SK-N-SH (cell line): ENCODE results near the gene TMEM134. TPM values are rescaled to one million over a fixed set of nuclear protein-coding genes. Genes with fewer than 3 reads are reported as not detected.

ENCODE experiments used
- CTCF ChIA-PET: fragments of 300-600, 350-600 bp; formaldehyde crosslinking; extraction: SDS; loops from one replicate; lab custom pipeline; 2021; lab: Yijun Ruan, JAX
- POLR2A ChIA-PET: fragments of 350-600 bp; sonication (Branson Sonifier 250); formaldehyde crosslinking; extraction: SDS; loops from one replicate; lab custom pipeline; 2020; ENCODE audit warnings: antibody characterized with exemption, inconsistent platforms; lab: Yijun Ruan, JAX
- DNase-seq: peaks from one replicate; pipeline ENCODE4 v3.0.0; 2012
- H2AFZ ChIP-seq: fragments of 200-600 bp; sonication (generic); 2 replicates; pipeline ENCODE4 v1.8.1; 2016; ENCODE audit warnings: antibody characterized with exemption, mild to moderate bottlenecking, low read depth
- H3F3A ChIP-seq: fragments of 200-600 bp; sonication (generic); replicated peaks from 2 replicates; pipeline ENCODE3; 2016; ENCODE audit warnings: antibody characterized with exemption, mild to moderate bottlenecking; ENCODE audit not compliant: insufficient read depth
- H3K27ac ChIP-seq, 2 experiments: fragments of 200-500 bp in 1 of 2; fragments of 200-600 bp in 1 of 2; sonication (Bioruptor generic) in 1 of 2; sonication (generic), shearing (Covaris generic) in 1 of 2; 2 replicates each; pipeline versions ENCODE4 v1.5.1 to v1.6.1; 2014 to 2016; ENCODE audit warnings: low read depth in 2 of 2, inconsistent platforms in 1 of 2, low read length in 1 of 2, mild to moderate bottlenecking in 1 of 2, mixed read lengths in 1 of 2
- H3K27me3 ChIP-seq: fragments of 200-600 bp; sonication (generic), shearing (Covaris generic); 2 replicates; pipeline ENCODE4 v1.6.1; 2016; ENCODE audit warnings: mixed run types; ENCODE audit not compliant: insufficient read depth
- H3K36me3 ChIP-seq, 2 experiments: fragments of 200-500 bp in 1 of 2; fragments of 200-600 bp in 1 of 2; sonication (Bioruptor generic) in 1 of 2; sonication (generic) in 1 of 2; replicated peaks in 1 of 2; 2 replicates each; pipeline versions ENCODE3 to v1.5.1; 2014 to 2016; ENCODE audit warnings: low read length in 1 of 2, mild to moderate bottlenecking in 1 of 2; ENCODE audit not compliant: insufficient read depth in 2 of 2, control insufficient read depth in 1 of 2
- H3K4me1 ChIP-seq, 2 experiments: fragments of 200-500 bp in 1 of 2; fragments of 200-600 bp in 1 of 2; sonication (Bioruptor generic) in 1 of 2; sonication (generic), shearing (Covaris generic) in 1 of 2; 2 replicates each; pipeline versions ENCODE4 v1.5.1 to v1.6.1; 2014 to 2016; ENCODE audit warnings: low read depth in 1 of 2, low read length in 1 of 2, mixed run types in 1 of 2; ENCODE audit not compliant: insufficient read depth in 2 of 2, control insufficient read depth in 1 of 2
- H3K4me2 ChIP-seq: fragments of 200-600 bp; sonication (generic), shearing (Covaris generic); 2 replicates; pipeline ENCODE4 v1.6.1; 2017; ENCODE audit warnings: mixed run types
- H3K4me3 ChIP-seq, 2 experiments: fragments of 200-500 bp in 1 of 2; fragments of 200-600 bp in 1 of 2; sonication (Bioruptor generic) in 1 of 2; sonication (generic), shearing (Covaris generic) in 1 of 2; 2 replicates each; pipeline versions ENCODE4 v1.5.1 to v1.8.1; 2014 to 2016; ENCODE audit warnings: low read depth in 2 of 2, inconsistent platforms in 1 of 2, low read length in 1 of 2, mild to moderate bottlenecking in 1 of 2, mixed read lengths in 1 of 2, moderate library complexity in 1 of 2
- H3K79me2 ChIP-seq: fragments of 200-600 bp; sonication (generic); 2 replicates; pipeline ENCODE4 v1.8.1; 2017; ENCODE audit warnings: mild to moderate bottlenecking; ENCODE audit not compliant: insufficient read depth
- H3K9ac ChIP-seq: fragments of 200-600 bp; sonication (generic); 2 replicates; pipeline ENCODE4 v1.6.1; 2017; ENCODE audit warnings: mixed run types
- H3K9me2 ChIP-seq: fragments of 200-600 bp; sonication (generic); 2 replicates; pipeline ENCODE4 v1.6.1; 2017; ENCODE audit warnings: mixed run types
- H3K9me3 ChIP-seq: fragments of 200-600 bp; sonication (generic); 2 replicates; pipeline ENCODE4 v1.6.1; 2017; ENCODE audit warnings: mixed run types, mild to moderate bottlenecking, moderate library complexity
- H4K20me1 ChIP-seq: fragments of 200-600 bp; sonication (generic); 2 replicates; pipeline ENCODE4 v1.6.1; 2017; ENCODE audit warnings: mild to moderate bottlenecking, mixed run types; ENCODE audit not compliant: insufficient read depth
- CHD2 ChIP-seq: fragments of 150-350 bp; IDR thresholded peaks from 2 replicates; pipeline ENCODE4 v1.6.1; 2018; ENCODE audit warnings: low read length; ENCODE audit not compliant: partially characterized antibody
- ELF1 ChIP-seq: IDR thresholded peaks from 2 replicates; pipeline ENCODE4 v1.4.0; 2012
- MEF2A ChIP-seq: IDR thresholded peaks from 2 replicates; pipeline ENCODE4 v1.4.0; 2012; ENCODE audit warnings: low read depth, borderline replicate concordance
- NFIC ChIP-seq: IDR thresholded peaks from 2 replicates; pipeline ENCODE4 v1.4.0; 2012; ENCODE audit warnings: borderline replicate concordance
- RAD21 ChIP-seq: IDR thresholded peaks from 2 replicates; pipeline ENCODE4 v1.6.1; 2012; ENCODE audit warnings: mild to moderate bottlenecking, low read length
- RFX5 ChIP-seq: IDR thresholded peaks from 2 replicates; pipeline ENCODE4 v1.6.1; 2012; ENCODE audit warnings: mild to moderate bottlenecking, improper control_type of control experiment, low read length
- TAF1 ChIP-seq: IDR thresholded peaks from 2 replicates; pipeline ENCODE4 v1.6.1; 2012; ENCODE audit warnings: low read depth, mild to moderate bottlenecking, low read length, moderate library complexity, borderline replicate concordance
- TCF12 ChIP-seq: IDR thresholded peaks from 2 replicates; pipeline ENCODE4 v1.4.0; 2012
- TEAD4 ChIP-seq: IDR thresholded peaks from 2 replicates; pipeline ENCODE4 v1.4.0; 2012; ENCODE audit warnings: mild to moderate bottlenecking, borderline replicate concordance; ENCODE audit not compliant: insufficient read depth
- WGBS: methylation state at CpG from one replicate; pipeline ENCODE4 v1.1.6; 2017; ENCODE audit warnings: low lambda C conversion rate; 5-methylcytosine and 5-hydroxymethylcytosine counted together
- polyA plus RNA-seq, 3 experiments: library from polyadenylated mRNA; depleted of rRNA; stranded (reverse); fragments of >200 nt; gene quantifications; 2 replicates each; pipeline ENCODE4 v1.2.3, GENCODE V29; 2012
- TF ChIP-seq, protein P1 (sequence below): IDR thresholded peaks from 2 replicates; pipeline ENCODE4; 2012
- TF ChIP-seq, protein P2 (sequence below): fragments of 150-350 bp; IDR thresholded peaks from 2 replicates; pipeline ENCODE4 v1.6.1; 2016; ENCODE audit warnings: mild to moderate bottlenecking, low read depth, low read length

TMEM134 gene
- polyA plus RNA-seq, 1 of the 3 experiments (the other 2 are of a cell fraction): 132 TPM

DNA sequence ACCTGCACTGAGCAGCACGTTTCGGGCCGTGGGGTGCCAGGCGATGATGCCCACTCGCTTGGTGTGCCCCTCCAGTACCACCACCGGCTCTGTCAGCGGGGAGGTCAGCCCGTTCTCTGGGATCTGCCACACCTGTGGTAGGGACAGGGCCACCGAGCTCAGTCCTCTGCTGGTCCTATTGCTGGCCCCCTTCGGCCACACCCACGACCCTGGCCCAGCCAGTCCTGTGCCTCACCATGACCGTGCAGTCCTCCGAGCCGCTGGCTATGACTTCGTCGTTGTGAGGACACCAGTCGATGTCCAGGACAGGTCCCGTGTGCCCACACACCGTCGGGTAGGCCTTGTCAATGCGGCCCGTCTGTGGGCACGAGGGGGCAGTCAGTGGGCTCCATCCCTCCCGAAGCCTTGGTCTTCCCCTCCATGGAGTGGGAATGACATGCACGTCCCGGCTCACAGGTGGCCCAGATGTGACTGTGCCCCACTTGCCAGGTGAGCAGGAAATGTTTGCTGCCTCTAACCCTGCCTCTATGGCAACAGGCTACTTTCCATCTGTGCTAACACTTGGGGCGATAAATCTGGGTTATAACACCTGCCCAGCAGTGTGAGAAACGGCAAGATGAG is 27.2 kb downstream of the TMEM134 start (continued):
- TF ChIP-seq CHD2 (no peak), TEAD4 (no peak)

DNA sequence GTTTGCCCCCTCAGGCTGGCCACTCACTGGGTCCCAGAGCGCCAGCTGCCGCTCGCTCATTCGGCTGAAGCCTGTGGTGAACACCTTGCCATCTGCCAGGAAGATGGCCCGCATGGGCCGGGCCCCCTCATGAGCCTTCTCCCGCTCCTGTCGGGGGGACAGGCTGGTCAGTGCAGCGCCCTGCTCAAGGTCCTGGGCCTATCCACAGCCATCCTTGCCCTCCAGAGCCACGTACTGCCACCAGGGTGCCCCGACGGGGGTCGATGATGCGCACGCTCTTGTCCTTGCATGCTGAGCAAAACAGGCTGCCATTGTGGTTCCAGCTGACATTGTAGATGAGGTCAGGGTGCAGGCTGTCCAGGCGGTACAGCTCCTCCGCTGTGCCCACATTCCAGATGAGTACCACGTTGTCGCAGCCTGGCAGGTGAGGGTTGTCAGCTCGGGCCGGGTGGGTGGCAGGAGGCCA is 27.9 kb downstream of the TMEM134 start:
- Histone ChIP-seq H4K20me1 (no peaks in the 10 kb centered on the region), H3K36me3 (peaks cover 0 to 31% of the 10 kb centered on the region in 2 experiments), H3K9me3 (no peaks in the 10 kb centered on the region), H3K27ac (no peak overlapping the region), H3K4me2 (no peak overlapping the region), H3K4me3 (no peak overlapping the region), H3K27me3 (no peaks in the 10 kb centered on the region), H3K4me1 (peaks cover 4 to 11% of the 10 kb centered on the region in 2 experiments; a peak in 3 of 4 replicates), H3F3A (no peaks in the 10 kb centered on the region), H3K9ac (no peak overlapping the region), H3K79me2 (peaks cover 12% of the 10 kb centered on the region; the same call in 1 of the 2 replicates), H2AFZ (no peak overlapping the region), H3K9me2 (no peaks in the 10 kb centered on the region)
- ChIA-PET POLR2A (interaction anchor here (0.7 to 1.7 kb wide), 3 partner anchors 10 to 40 kb away, joined by 3 to 4 read pairs (median 3); partner anchors contain the start of genes PPP1CA and RPS6KB2), CTCF (interaction anchor here (0.7 kb wide), 1 partner anchor 13 kb away, joined by 3 read pairs; no protein-coding TSS in a partner anchor)
- no peak for DNase-seq
- WGBS: 97% methylated on average over 13 of the region's 21 CpGs
- TF ChIP-seq TCF12 (no peak), CHD2 (no peak), NFIC (no peak), RAD21 (no peak), TAF1 (no peak), ELF1 (no peak), RFX5 (no peak)
- TF ChIP-seq, protein P1, sequence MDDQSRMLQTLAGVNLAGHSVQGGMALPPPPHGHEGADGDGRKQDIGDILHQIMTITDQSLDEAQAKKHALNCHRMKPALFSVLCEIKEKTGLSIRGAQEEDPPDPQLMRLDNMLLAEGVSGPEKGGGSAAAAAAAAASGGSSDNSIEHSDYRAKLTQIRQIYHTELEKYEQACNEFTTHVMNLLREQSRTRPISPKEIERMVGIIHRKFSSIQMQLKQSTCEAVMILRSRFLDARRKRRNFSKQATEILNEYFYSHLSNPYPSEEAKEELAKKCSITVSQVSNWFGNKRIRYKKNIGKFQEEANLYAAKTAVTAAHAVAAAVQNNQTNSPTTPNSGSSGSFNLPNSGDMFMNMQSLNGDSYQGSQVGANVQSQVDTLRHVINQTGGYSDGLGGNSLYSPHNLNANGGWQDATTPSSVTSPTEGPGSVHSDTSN: no peak
- TF ChIP-seq, protein P2, sequence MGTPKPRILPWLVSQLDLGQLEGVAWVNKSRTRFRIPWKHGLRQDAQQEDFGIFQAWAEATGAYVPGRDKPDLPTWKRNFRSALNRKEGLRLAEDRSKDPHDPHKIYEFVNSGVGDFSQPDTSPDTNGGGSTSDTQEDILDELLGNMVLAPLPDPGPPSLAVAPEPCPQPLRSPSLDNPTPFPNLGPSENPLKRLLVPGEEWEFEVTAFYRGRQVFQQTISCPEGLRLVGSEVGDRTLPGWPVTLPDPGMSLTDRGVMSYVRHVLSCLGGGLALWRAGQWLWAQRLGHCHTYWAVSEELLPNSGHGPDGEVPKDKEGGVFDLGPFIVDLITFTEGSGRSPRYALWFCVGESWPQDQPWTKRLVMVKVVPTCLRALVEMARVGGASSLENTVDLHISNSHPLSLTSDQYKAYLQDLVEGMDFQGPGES: no peak

DNA sequence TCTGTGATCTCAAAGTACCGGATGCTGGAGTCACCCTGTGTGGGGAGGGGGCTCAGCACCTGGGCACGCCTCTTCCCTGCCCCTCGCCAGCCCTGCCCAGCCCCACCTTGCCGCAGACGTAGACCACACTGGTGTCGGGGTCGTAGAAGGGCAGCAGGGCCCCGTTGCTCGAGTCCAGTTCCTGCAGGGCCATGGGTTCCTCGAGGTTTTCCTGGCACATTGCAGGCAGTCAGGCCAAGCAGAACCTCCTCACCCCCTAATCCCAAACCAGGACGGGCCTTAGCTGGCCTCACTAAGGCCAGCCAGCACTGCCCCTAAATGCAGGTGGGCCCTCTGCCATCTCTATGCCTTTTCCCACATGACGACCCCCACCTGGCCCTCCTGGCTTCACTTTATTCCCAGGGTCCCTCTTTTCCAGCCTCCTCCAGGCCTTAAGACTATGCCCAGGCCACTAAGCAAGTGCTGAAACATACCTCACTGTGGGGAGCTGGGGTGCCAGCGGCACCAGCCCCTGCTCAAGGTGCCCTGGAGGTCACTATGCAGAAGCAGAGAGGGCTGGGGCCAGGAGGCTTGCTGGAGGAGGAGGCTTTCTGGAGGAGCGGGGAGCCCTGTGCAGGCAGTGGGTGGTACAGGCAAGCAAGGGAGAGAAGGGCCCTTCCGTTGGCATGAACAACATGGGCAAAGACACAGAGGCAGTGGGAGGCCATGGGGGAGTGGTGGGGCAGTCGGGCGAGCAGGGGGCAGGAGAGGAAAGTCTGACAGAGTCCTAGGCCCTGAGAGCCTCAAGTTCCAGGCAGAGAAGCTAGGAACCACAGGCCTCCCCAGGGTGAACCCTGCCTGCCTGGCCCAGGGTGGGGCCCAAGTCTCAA is 28.6 kb downstream of the TMEM134 start:
- no peak overlapping the region for H3K27ac ChIP-seq
- H3K36me3 ChIP-seq: peaks cover 0 to 31% of the 10 kb centered on the region in 2 experiments
- H3K79me2 ChIP-seq: peaks cover 12% of the 10 kb centered on the region; the same call in 1 of the 2 replicates
- H3K4me2 ChIP-seq: no peak overlapping the region
- no peaks in the 10 kb centered on the region for H3F3A ChIP-seq
- no peaks in the 10 kb centered on the region for H4K20me1 ChIP-seq
- ChIA-PET POLR2A (interaction anchor here (0.7 to 1.7 kb wide), 2 partner anchors 12 to 39 kb away, joined by 3 to 4 read pairs; partner anchors contain the start of genes PPP1CA and RPS6KB2), CTCF (no interaction called here)
- H2AFZ ChIP-seq: no peak overlapping the region
- H3K9ac ChIP-seq: no peak overlapping the region
- no peaks in the 10 kb centered on the region for H3K9me3 ChIP-seq
- H3K4me3 ChIP-seq: no peak overlapping the region
- H3K9me2 ChIP-seq: no peaks in the 10 kb centered on the region
- H3K27me3 ChIP-seq: no peaks in the 10 kb centered on the region
- 92% methylated on average over 9 of the region's 17 CpGs for WGBS
- H3K4me1 ChIP-seq: peaks cover 4 to 11% of the 10 kb centered on the region in 2 experiments; a peak in 3 of 4 replicates
- DNase-seq: no peak
- no peak for TF ChIP-seq MEF2A
